Stimulated activated CD4-positive, alpha-beta T cell treated with anti-CD3 and anti-CD28 coated beads, Interleukin-2, amount 100 ng/mL, for 4 hours (primary cell): ENCODE data around the gene TSEN15.
A peak's percentile ranks its signal among the peaks of the same experiment; 100 is the strongest.

Experiments used
- DNase-seq: peaks from one replicate; pipeline ENCODE4 v3.0.0-alpha.2; 2020; ENCODE audit warnings: low read depth

Gene TSEN15

DNA sequence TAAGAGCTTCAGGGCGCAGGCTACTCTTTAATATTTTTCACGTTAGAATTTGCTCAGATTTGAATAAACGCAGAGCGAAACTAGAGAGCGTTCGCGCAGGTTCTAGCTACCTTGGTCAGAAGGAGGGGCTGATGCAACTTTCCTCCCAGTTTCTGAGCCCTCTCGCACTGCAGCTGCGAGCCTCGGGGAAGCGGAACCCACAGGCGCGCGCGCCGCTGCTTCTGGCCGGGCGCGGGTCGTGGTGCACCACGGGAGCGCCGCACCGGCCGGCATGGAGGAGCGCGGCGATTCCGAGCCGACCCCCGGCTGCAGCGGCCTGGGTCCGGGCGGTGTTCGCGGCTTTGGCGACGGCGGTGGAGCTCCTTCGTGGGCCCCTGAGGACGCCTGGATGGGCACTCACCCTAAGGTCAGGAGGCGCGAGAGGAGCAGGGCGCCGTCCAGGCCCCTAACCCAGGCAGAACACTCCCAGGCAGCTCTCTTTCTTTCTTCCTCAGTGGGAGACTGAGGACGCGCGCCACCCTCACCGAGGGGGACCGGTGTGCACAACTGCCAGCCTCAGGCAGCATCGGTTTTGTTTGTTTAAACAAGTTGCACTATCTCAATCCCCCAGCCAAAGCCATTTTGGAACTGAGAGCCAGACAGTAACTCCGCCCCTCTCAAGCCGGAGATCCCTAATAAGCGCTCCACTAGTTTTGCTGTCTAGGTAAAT, at the start of gene TSEN15:
Gene TSEN15 (plus strand): TSS at position 246 of the 709 bp plus-strand sequence. CDS start 26 bp downstream, at position 272.
- peak; percentile 73 for DNase-seq

GRCh38 chr1:184002071-184002470, 49.5 kb upstream of the TSEN15 start:
- no peak for DNase-seq

- DNase-seq, result no peak
These were observed 46.6 kb upstream of the TSEN15 start for GRCh38 chr1:184004935-184005334.

GRCh38 chr1:184005506-184005905, 46.0 kb upstream of the TSEN15 start:
- no peak for DNase-seq

GRCh38 chr1:184010788-184011187, 40.7 kb upstream of the TSEN15 start:
- no peak for DNase-seq

DNA sequence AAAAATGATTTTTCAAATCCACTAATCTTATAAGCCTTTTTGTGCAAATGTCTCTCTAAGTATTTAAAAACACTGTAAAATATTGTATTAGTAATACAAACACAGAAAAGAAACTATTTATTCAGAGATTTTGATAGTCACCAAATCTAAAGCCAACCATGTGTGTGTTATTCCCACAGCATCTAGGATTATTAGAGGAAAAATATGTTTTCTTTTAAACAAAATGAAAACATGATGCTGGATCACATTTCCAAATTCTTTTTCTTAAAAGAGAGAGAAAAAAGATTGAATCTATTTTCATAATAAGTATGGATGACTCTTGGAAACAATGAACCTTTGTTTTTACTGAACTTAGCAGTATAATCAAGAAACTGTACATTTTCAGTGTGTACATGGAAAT, 39.3 kb upstream of the TSEN15 start:
- DNase-seq, result no peak

DNA sequence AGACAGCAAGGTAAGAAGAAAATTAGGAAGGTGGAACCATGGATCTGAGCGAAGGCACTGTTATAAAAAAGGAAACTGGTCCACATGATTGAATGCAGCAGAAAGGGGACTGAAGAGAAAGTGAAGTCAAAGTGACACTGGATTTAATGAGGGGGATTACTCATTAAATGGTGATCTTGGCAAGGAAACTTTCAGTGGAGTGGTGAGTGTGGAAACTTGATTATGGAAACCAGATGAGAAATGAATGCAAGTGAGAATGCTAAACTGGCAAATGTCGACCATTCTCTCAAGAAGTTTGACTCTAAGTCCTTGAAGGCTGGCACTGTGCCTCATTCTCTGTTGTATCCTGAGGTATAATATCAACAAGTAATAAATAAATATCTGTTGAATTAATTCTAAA, 37.3 kb upstream of the TSEN15 start:
- no peak for DNase-seq

DNA sequence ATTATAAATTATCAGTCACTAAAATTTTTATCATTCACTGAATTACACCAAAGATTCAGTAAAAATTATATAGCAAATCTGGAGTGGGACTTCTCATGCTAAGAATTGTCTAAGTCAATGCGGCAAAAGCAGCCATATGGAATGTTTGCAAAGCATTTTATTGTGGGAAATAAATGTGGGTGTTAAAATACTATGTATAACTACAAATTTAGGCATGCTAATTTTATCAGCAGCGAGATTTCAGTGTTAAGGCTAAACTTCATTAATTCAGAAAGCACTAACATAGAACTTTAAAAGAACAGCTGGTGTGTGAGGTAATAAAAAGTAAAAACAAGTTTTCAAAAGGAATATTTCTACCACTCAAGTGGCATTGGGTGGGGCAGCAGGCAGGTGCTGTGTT, 35.4 kb upstream of the TSEN15 start:
- no peak for DNase-seq

GRCh38 chr1:184017306-184017705, 34.2 kb upstream of the TSEN15 start:
- DNase-seq, result no peak

DNA sequence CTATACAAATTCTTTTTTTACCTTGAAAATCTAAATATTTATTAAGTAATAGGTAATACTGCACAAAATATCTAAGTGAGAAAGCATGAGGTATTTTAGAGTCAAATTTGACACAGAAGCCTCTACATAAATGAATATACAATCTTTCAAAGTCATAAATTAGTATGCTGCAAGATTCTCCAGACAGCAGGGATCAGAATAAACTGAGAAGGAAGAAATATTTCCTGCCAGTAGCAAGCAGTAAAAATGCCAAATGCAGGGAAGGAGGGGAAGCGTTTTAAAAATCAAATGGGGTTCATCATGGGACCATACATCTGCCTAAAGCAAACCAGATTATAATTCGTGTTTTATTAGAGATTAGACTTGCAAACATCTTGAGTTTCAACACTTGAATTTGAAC, 32.9 kb upstream of the TSEN15 start:
- DNase-seq, result no peak

GRCh38 chr1:184019069-184019468, 32.5 kb upstream of the TSEN15 start:
- no peak for DNase-seq

- DNase-seq, result no peak
These were observed 32.0 kb upstream of the TSEN15 start for GRCh38 chr1:184019506-184019905.

DNA sequence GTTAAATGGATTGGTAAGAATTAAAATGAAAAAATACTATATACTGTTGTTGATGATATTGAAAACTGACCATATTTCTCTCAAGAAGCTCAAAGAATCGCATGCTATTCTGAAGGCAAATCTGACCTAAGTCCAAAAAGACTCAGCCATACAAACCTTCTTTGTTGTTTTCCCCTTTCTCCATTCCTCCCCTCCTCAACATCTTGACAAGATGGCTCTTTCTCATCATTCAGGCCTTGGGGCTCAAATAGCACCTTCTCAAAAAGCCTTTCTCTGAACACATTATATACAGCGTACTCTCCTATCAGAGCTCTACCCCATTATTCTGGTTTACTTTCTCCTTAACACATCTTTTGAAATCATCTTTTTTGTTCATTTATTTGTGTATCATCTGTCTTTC, 31.2 kb upstream of the TSEN15 start:
- no peak for DNase-seq

- DNase-seq, result no peak
These were observed 30.7 kb upstream of the TSEN15 start for GRCh38 chr1:184020855-184021254.

GRCh38 chr1:184021728-184022127, 29.8 kb upstream of the TSEN15 start:
- no peak for DNase-seq

GRCh38 chr1:184022668-184023067, 28.9 kb upstream of the TSEN15 start:
- DNase-seq, result no peak

DNA sequence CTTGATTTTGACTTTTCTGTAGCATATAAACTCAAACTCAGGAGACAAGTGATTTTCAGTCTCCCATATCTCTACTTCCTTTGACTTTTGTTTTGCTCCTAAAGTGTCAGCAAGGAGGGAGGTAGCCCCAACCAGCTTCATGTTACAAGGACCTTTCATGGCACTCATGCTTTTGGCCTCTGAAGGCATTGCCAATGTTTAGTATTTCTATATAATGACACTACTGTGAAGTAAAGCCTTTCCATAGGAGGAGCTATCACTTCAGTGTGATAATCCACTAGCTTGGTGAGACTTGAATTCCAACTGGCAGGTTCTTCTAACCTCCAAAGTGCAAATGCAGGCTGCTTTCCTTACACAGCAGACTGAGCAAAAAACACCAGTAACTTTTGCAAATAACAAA, 28.4 kb upstream of the TSEN15 start:
- no peak for DNase-seq

- DNase-seq, result no peak
These were observed 26.3 kb upstream of the TSEN15 start for GRCh38 chr1:184025242-184025675.

- DNase-seq, result no peak
These were observed 23.5 kb upstream of the TSEN15 start for GRCh38 chr1:184027826-184028695.

DNA sequence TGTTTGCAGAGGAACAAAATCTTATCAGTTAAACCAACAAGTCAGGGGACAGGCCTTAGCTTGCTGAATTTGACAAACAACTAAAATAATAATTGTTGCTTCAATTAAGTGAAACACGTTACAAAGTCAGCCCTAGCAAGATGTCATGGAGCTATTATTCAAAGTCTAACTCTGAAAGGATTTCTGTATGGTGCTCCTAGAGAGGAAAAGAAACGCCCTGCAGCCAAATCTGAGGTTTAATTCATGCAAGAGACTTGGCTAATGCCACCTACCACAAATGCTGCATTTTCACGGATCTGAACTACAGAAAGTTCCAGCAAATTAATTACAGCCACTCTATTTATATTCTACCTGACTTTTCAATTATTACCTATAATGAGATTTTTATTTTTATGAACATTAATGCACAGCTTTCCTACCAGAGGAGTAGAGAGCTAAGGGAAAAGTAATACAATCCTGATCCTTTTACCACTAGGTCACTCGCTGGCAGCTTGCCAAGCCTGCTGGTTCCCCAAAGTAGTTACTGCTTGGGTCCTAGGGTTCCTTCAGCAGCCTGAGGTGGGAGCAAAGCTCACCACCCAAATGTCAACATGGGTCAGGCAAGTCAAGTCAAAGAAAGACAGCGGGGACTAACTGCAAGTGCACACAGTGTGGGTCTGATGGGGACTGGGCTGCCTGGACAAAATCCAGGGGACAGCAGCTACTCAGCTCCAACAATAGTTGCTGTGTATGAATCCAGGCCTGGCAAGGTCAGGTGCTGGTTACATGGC, 22.5 kb upstream of the TSEN15 start:
- DNase-seq, result no peak

- no peak for DNase-seq
These were observed 21.0 kb upstream of the TSEN15 start for GRCh38 chr1:184030433-184031091.

GRCh38 chr1:184031092-184031408, 20.5 kb upstream of the TSEN15 start:
- no peak for DNase-seq
